GM21786 (cell line): ENCODE data around the gene SH3RF3.

Experiments used
- ATAC-seq: cut with Tn5 transposase; IDR thresholded peaks from one replicate; pipeline ENCODE4 v1.9.1; 2021; ENCODE audit not compliant: unreplicated experiment

The SH3RF3 gene

DNA sequence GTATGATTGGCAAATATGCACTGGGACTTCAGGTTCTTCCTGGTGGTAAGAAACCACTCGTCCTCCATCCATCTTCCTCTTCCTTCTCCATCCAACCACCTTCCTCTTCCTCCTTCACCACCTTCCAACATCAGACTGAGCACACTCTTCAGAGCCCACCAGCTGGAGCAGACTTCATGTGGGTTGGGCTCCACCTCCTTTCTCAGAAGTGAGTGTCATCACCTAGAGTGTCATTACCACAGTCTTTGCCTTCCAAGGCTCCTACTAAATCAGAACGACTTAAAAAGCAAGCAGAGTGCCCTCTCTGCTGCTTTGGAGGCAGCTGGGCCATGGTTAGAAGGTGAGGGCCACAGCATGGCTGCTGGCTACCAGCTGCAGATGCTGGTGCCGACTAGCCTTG lies 171.6 kb downstream of the SH3RF3 start:
- no peak for ATAC-seq

DNA sequence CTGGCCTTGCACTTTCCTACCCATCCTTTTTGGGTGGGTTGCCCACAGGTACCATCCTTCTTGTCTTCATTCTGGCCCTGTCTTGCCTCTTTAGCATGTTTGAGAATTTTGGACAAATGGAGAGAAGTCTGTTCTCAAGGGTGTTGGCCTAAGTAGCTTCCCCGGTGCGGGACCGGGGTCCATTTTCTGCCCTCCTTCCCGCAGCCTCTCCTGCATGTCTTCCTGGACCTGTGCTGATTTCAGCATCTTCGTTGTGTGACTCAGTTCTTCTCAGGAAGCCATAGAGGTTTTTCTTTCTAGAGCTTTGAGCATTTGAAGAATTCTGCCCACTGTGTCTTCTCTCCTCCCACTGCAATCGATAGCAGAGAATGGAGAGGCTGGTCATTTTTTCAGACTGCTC lies 172.7 kb downstream of the SH3RF3 start:
- ATAC-seq, result no peak

DNA sequence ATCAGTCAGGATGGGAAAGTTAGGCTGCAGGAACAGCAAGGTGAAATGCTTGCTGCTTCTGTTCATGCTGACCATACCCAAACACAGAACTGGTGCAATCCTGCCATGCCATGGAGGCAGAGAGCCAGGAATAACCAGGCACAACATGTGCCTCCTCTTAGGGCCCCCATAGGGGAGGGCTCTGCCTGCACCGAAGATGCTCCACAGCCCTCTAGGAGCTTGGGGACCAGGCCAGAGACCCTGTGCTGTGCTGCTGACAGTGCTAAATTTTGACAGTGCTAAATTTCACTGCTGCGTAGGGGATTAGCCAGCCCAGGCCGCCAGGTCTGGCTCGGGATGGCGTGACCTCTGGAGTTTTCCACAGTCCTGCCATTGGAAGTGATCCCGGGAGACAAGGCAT lies 173.3 kb downstream of the SH3RF3 start:
- no peak for ATAC-seq

- no peak for ATAC-seq
Observed at GRCh38 chr2:109304242-109304641, 175.2 kb downstream of the SH3RF3 start.

- no peak for ATAC-seq
Observed at GRCh38 chr2:109304731-109305470, 175.9 kb downstream of the SH3RF3 start.

- ATAC-seq, result no peak
Observed at GRCh38 chr2:109305490-109306167, 176.6 kb downstream of the SH3RF3 start.

DNA sequence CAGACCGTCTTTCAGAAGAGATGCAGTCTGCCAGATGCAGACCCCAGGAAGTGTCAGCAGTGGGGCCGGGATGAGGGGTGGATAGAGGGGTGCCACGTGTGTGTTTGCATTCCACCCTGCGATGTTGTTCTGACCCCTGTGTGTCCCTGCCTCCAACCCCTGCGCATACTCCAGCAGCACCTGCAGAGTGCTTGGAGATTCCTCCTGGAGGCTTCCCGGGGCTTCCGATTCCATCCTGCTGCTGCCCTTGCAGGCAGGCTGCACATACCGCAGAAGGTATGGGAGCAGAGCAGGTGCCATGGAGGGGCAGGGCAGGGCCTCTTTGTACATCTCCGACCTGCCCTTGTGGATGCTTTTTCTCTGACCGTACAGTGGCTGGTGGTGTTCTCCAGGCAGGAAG lies 177.2 kb downstream of the SH3RF3 start:
- ATAC-seq, result no peak

DNA sequence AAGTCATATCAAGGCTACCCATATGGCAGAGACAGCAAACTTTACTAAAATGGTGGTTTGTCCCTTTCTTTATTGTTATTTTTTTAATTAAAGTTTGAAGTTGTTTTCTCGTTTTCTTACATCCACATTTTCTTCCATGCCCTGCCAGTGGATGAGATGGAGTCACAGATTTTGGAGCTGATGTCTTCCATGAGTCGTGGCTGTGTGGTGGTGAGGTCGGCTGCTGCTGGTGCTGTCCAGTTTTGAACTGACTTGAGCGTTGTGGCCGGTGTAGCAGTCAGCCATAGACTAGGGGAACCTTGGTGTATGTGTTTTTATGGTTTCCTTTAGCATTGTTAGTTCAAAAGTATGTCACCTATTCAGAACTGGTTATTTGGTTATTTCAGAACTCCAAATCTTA lies 182.8 kb downstream of the SH3RF3 start:
- no peak for ATAC-seq

- no peak for ATAC-seq
Observed at GRCh38 chr2:109312902-109313301, 183.9 kb downstream of the SH3RF3 start.

DNA sequence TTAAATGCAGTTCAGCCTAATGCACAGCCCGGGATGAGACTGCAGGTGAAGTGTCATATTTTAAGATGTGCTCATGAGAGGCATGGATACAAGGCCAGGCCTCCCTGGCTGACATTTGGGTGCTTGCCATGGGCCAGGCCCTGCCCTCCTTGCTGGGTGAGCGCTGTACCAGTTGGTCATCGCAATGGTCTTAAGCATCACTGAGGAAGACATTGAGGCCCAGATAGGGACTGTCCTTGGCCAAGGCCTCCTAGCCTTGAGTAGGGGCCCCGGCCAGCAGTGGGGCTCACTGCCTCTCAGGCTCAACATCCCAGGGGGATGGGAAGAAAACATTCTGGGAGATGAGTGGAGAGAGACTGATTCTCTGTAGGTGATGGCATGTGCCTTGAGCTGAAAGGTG lies 184.3 kb downstream of the SH3RF3 start:
- ATAC-seq, result no peak

DNA sequence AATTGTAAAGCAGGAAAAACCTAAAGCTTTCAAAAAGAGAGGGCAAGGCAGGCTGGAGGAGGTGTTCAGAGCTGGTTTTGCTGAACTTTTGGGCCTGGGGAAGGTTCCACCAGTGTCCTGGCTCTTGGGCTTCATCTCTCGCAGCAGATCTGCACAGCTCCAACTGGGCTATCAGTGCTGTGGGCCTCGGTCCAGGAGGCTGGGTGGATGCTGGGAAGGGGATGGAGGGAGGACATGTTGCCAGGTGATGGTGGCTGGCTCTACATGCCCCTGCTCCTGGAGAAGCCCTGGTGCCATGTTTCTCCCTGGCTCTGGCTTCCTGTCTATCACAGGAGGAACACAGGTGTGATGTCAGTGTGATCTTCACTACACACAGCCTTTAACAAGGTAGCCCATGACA lies 187.1 kb downstream of the SH3RF3 start:
- no peak for ATAC-seq

- no peak for ATAC-seq
Observed at GRCh38 chr2:109317471-109318095, 188.6 kb downstream of the SH3RF3 start.

DNA sequence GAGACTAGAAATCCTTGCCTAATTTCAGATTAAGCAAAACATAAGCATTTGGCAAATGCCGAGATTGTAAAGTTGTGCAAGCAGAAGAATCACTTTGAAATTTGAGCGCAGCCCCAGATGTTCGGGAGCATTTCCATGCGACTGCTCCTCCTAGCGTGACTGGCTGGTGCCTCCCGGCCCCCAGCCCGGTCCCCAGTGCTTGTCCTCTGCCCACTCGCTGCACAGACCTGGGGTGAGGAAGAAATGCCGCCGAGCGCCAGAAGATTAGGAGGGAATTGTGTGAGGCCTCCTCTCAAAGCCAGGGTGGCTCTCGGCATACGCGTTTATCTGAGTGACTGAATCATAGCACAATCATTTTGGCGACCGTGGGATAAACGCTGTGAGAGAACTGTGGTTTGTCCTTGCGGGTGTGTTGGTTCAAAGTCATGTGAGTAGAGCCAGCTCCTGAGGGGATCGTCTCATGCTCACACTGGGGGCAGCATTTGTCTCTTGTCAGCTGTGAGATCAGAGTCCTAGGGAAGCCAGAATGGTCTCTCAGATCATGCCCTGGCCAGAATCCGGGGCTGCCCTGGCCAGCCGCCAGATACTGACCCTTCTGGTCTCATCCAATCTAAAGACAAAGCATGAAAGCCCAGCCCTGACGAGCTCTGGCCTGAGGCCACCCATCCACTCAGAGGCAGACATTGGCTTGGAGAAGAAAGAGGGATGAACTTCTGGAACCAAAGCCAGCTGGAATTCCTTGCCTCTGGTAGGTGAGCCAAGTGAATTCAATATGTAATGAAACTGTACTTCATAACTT lies 189.3 kb downstream of the SH3RF3 start:
- ATAC-seq, result no peak

DNA sequence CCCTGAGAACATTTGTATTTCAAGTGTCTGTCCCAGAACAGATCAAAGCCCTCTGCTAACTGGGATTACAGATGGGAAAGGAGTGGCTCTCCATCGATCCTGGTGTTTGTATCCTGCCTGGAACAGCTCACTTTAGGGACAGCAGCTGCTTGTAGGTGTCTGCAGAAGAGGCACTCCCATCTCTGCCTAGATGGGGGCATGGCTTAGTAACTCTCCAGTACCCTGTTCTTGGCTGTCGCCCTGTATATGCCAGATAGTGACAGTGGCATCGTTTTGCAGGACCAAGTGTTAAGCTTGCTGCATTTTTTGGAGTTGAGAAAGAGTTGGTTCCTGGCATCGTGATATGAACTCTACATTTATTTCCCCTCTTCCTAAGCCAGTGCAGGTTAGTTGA lies 189.9 kb downstream of the SH3RF3 start:
- no peak for ATAC-seq

GRCh38 chr2:109320195-109320922 lies 191.4 kb downstream of the SH3RF3 start:
- ATAC-seq, result no peak

DNA sequence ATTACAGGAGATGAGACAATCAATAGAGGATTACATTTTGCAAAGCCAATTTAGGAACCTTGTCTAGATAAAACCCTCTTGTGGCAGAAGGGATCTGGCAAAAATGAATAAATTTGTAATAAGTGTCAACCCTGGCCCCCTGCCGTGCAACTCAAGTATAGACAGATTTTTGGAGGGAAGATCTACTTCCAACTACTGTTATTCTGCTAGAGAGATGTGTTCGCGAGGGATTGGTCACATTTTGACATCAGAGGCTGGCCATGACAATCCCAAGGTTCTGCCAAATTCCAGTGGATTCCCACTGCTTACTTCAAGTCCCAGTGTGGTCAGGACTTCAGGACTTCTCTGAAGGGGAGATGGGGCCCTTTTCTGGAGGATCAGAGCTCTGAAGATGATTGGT lies 192.6 kb downstream of the SH3RF3 start:
- ATAC-seq, result no peak

DNA sequence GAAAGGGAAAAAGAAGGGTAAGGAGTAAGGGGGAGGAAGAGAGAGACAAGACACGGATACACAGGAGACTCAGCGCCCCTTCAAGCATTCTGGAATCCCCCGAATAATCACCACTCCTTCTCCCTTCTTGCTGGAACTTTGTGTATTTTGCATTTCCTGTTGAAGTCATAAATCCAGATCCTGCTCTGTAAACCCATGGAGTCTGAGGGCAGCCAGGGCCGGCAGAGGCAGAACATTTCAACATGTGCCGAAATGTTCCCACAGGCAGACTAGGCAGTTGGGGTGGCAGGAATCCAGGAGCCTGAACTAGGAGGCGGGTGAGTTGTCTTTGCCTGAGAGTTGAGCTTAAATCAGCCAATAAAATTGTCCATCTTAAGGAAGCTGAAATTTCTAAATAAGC lies 193.1 kb downstream of the SH3RF3 start:
- ATAC-seq, result no peak

GRCh38 chr2:109322641-109323040 lies 193.6 kb downstream of the SH3RF3 start:
- no peak for ATAC-seq

DNA sequence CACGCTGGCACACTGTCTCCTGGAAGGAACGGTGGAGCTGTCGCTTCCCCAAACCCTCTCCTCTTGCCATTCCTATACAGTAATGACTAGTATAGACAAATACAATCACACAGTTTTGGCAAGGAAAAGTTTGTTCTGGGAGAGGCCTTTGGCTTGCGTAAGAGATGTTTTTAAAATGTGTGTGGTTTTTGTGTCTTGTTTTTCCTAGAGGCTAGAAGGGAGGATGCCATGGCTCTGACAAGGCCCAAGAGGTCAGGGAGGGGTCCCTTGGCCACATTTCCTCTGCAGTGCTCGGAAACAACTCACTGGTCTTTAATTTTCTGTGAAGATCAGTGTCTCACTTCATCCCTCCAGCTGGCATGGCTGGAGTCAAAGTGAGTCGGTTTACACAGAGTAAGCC lies 195.9 kb downstream of the SH3RF3 start:
- no peak for ATAC-seq

DNA sequence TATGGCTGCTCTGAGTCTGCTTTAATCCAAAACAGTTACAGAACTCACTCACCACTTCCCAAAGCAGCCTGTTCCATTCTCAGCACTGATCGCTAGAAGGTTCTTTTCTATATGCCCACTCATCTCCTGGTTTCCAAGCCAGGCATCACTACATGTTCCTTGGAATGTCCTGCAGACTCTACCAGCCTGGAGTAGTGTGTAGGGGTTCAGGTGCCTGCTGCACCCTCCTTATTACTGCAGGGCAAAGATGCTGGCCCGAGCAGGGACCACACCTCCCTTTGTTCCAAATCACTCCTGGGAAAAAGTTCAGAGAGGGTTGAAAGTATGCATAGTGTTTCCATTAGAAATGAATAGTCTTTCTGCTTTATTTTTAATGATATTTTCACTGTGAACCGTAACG lies 196.6 kb downstream of the SH3RF3 start:
- ATAC-seq, result no peak

DNA sequence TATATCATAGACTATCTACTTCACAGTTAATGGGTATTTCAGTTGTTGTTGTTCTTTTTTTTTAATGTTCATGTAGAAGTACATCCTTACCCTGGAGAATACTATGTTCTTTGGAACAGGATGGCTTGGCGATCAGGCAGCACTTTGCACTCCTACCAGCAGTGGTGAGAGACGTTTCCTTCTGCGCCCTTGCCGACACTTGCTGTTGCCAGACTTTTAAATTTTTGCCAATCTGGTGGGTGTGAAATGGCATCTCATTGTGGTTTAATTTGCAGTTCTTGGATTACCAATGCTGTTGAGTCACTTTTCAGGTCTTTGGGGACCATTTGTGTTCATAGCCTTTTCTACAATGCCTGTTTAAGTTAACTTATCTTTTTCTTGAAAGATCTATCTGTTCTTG lies 197.3 kb downstream of the SH3RF3 start:
- no peak for ATAC-seq
